Loucy (cell line): ENCODE results near the gene DUS2.
"Not testable (repeated sequence)": the region's sequence is repeated elsewhere in the genome, so short reads cannot be mapped to it uniquely, and the experiment has no call there.

Source experiments
- H2AFZ ChIP-seq: fragments of 200-600 bp; sonication (generic); 2 replicates; pipeline ENCODE4 v1.6.0; 2016; ENCODE audit warnings: antibody characterized with exemption, mild to moderate bottlenecking, low read length, moderate library complexity
- H3F3A ChIP-seq: fragments of 200-600 bp; 2 replicates; pipeline ENCODE4 v1.6.0; 2016; ENCODE audit warnings: antibody characterized with exemption, low read depth, mild to moderate bottlenecking
- H3K27me3 ChIP-seq: fragments of 200-600 bp; sonication (generic); 2 replicates; pipeline ENCODE4 v1.6.1; 2014; ENCODE audit warnings: low read length, mild to moderate bottlenecking; ENCODE audit not compliant: insufficient read depth, poor library complexity, severe bottlenecking
- H3K36me3 ChIP-seq: fragments of 200-600 bp; sonication (generic); 2 replicates; pipeline ENCODE4 v1.6.1; 2016; ENCODE audit warnings: low read length; ENCODE audit not compliant: insufficient read depth
- H3K4me1 ChIP-seq: fragments of 200-600 bp; sonication (generic); 2 replicates; pipeline ENCODE4 v1.5.1; 2014; ENCODE audit warnings: low read length, mild to moderate bottlenecking; ENCODE audit not compliant: insufficient read depth, poor library complexity, severe bottlenecking
- H3K4me2 ChIP-seq: fragments of 200-600 bp; sonication (generic); 2 replicates; pipeline ENCODE4 v1.6.0; 2014; ENCODE audit warnings: antibody characterized with exemption, low read length, low read depth, mild to moderate bottlenecking; ENCODE audit not compliant: poor library complexity, severe bottlenecking
- H3K4me3 ChIP-seq: fragments of 200-600 bp; sonication (generic); 2 replicates; pipeline ENCODE4 v1.5.1; 2014; ENCODE audit warnings: low read length, mild to moderate bottlenecking, mixed read lengths; ENCODE audit not compliant: poor library complexity, severe bottlenecking
- H3K79me2 ChIP-seq: fragments of 200-600 bp; sonication (generic); 2 replicates; pipeline ENCODE4 v1.6.1; 2014; ENCODE audit warnings: low read length; ENCODE audit not compliant: insufficient read depth
- H3K9ac ChIP-seq: fragments of 200-600 bp; sonication (generic); 2 replicates; pipeline ENCODE4 v1.6.0; 2014; ENCODE audit warnings: mild to moderate bottlenecking, low read depth, low read length, moderate library complexity; ENCODE audit not compliant: poor library complexity, severe bottlenecking
- H3K9me2 ChIP-seq: fragments of 200-600 bp; sonication (generic); replicated peaks from 2 replicates; pipeline ENCODE4 v1.6.1; 2016; ENCODE audit warnings: low read depth, low read length, mixed read lengths
- H3K9me3 ChIP-seq: fragments of 200-600 bp; sonication (generic); 2 replicates; pipeline ENCODE4 v1.6.1; 2014; ENCODE audit warnings: mild to moderate bottlenecking, antibody characterized with exemption, low read length, low read depth; ENCODE audit not compliant: insufficient read depth
- H4K20me1 ChIP-seq: fragments of 200-600 bp; sonication (generic); 2 replicates; pipeline ENCODE4 v1.6.0; 2014; ENCODE audit warnings: antibody characterized with exemption, low read length, mild to moderate bottlenecking; ENCODE audit not compliant: insufficient read depth, poor library complexity, severe bottlenecking
- EZH2phosphoT487 ChIP-seq: fragments of 200-600 bp; IDR thresholded peaks from 2 replicates; pipeline ENCODE4 v1.6.1; 2018; ENCODE audit warnings: antibody characterized with exemption, mild to moderate bottlenecking, moderate library complexity, borderline replicate concordance
- TF ChIP-seq, protein P1 (sequence below): fragments of 200-600 bp; sonication (generic); conservative IDR thresholded peaks from 2 replicates; pipeline ENCODE4 v1.5.1; 2014; ENCODE audit warnings: mild to moderate bottlenecking, antibody characterized with exemption, low read length

DUS2 gene

DNA sequence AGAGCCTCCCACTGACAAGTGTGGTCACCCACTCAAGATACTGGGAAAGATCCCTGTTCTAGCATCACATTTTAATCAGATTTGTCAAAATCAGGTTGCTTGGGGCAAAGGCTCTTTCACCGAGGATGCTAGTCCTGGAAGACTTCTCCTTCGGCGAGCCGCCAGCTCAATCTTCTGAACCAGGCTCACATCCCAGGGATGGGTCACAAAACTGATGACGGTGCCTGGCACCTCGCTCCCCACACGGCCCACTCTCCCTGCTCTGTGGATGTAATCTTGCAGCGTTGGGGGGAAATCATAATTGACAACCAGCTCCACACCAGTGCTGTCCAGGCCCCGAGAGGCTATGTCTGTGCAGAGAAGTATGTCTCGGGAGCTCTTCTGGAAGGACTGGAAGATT lies 1.6 kb upstream of the DUS2 start:
- H3K27me3 ChIP-seq: peaks cover 4% of the 10 kb centered on the region
- H3K9me2 ChIP-seq: no peaks in the 10 kb centered on the region
- peak overlapping the region; percentile 87 for H3K9ac ChIP-seq
- H3K79me2 ChIP-seq: peaks cover 39% of the 10 kb centered on the region
- no peak for TF ChIP-seq EZH2phosphoT487
- TF ChIP-seq, protein P1, sequence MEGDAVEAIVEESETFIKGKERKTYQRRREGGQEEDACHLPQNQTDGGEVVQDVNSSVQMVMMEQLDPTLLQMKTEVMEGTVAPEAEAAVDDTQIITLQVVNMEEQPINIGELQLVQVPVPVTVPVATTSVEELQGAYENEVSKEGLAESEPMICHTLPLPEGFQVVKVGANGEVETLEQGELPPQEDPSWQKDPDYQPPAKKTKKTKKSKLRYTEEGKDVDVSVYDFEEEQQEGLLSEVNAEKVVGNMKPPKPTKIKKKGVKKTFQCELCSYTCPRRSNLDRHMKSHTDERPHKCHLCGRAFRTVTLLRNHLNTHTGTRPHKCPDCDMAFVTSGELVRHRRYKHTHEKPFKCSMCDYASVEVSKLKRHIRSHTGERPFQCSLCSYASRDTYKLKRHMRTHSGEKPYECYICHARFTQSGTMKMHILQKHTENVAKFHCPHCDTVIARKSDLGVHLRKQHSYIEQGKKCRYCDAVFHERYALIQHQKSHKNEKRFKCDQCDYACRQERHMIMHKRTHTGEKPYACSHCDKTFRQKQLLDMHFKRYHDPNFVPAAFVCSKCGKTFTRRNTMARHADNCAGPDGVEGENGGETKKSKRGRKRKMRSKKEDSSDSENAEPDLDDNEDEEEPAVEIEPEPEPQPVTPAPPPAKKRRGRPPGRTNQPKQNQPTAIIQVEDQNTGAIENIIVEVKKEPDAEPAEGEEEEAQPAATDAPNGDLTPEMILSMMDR: no peak
- no peak overlapping the region for H2AFZ ChIP-seq
- H3K9me3 ChIP-seq: no peaks in the 10 kb centered on the region
- H4K20me1 ChIP-seq: peaks cover 4% of the 10 kb centered on the region
- no peaks in the 10 kb centered on the region for H3K36me3 ChIP-seq
- H3K4me1 ChIP-seq: peaks cover 26% of the 10 kb centered on the region
- no peaks in the 10 kb centered on the region for H3F3A ChIP-seq
- peak overlapping the region; percentile 95 for H3K4me3 ChIP-seq
- H3K4me2 ChIP-seq: peak overlapping the region; percentile 92

DNA sequence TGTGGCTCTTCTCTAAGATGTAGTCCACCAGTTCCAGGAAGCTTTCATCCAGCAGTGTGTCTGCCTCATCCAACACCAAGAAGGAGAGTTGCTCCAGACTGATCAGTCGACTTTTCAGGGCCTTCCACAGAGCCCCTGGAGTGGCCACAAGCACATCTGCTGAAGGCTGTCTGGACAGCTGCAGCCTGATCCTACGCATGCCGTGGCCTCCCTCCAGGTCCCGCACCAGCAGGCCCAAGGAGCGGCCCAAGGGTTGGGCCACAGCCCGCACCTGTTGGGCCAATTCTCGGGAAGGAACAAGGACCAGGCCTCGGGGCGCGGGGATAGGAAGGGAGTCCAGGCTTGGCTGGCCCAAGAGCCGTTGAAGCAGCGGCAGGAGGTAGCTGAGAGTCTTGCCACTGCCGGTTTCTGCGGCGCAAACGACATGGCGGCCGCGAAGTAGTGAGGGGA lies 781 bp upstream of the DUS2 start:
- H3K9ac ChIP-seq: peak overlapping the region; percentile 87

DNA sequence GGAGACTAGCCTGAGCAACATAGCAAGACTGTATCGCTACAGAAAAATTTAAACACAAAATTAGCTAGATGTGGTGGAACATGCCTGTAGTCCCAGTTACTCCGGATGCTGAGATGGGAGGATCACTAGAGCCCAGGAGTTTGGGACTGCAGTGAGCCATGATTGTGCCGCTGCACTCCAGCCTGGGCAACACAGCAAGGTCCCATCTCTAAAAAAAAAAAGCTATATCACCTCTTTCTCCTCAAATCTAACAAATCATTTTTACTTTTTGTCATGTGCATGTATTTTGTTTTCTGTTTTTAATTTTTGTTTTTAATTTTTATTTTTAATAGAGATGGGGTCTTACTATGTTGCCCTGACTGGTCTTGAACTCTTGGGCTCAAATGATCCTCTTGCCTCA lies 5.9 kb downstream of the DUS2 start:
- Histone ChIP-seq H3K4me2 (no peak overlapping the region), H3K9me3 (no peaks in the 10 kb centered on the region), H3K36me3 (no peaks in the 10 kb centered on the region), H3F3A (no peaks in the 10 kb centered on the region), H3K9me2 (no peaks in the 10 kb centered on the region), H3K9ac (no peak overlapping the region), H4K20me1 (no peaks in the 10 kb centered on the region), H2AFZ (no peak overlapping the region), H3K4me1 (peaks cover 6% of the 10 kb centered on the region), H3K27me3 (no peaks in the 10 kb centered on the region), H3K4me3 (no peak overlapping the region), H3K79me2 (peaks cover 9% of the 10 kb centered on the region)
- TF ChIP-seq, protein P1: no peak
- no peak for TF ChIP-seq EZH2phosphoT487

More for the DNA sequence above, 781 bp upstream of the DUS2 start:
- Histone ChIP-seq H3K4me2 (peak overlapping the region; percentile 92), H3K4me1 (peaks cover 26% of the 10 kb centered on the region), H3K9me3 (no peaks in the 10 kb centered on the region), H4K20me1 (peaks cover 4% of the 10 kb centered on the region), H3K4me3 (peak overlapping the region; percentile 95), H3K79me2 (peaks cover 39% of the 10 kb centered on the region), H3K9me2 (no peaks in the 10 kb centered on the region), H3F3A (no peaks in the 10 kb centered on the region), H3K36me3 (no peaks in the 10 kb centered on the region), H2AFZ (peak overlapping the region; percentile 85; the same call in 1 of the 2 replicates), H3K27me3 (peaks cover 4% of the 10 kb centered on the region)
- no peak for TF ChIP-seq EZH2phosphoT487
- TF ChIP-seq, protein P1: no peak

DNA sequence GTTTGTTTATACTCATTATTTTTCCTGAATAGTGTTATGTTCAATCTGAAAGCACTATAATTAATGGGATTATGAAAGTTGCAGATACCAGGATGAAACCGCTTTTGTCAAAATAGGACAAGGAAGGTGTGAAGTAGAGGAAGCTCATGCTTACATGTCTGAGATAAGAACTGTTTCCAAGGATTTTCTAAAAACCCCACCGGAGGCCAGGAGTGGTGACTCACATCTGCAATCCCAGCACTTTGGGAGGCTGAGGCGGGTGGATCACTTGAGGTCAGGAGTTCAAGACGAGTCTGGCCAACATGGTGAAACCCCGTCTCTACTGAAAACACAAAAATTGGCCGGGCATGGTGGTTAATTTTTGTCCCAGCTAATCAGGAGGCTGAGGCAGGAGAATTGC lies 7.0 kb downstream of the DUS2 start:
- not testable (repeated sequence) for H3K9me3 ChIP-seq, H3K9ac ChIP-seq, H4K20me1 ChIP-seq, H3K79me2 ChIP-seq, H3K4me2 ChIP-seq, H2AFZ ChIP-seq, H3F3A ChIP-seq, H3K27me3 ChIP-seq, H3K9me2 ChIP-seq, H3K4me3 ChIP-seq, H3K4me1 ChIP-seq, H3K36me3 ChIP-seq
